ENCODE data around the gene SNAI3.
"Not testable (repeated sequence)": the region's sequence is repeated elsewhere in the genome, so short reads cannot be mapped to it uniquely, and the experiment has no call there.

Gene SNAI3

GRCh38 chr16:88690341-88691128, 4.2 kb upstream of the SNAI3 start:
- no peak for DNase-seq (ENCODE audit: low read depth)

- no peak for DNase-seq (ENCODE audit: low read depth)
These were observed 1.9 kb upstream of the SNAI3 start for GRCh38 chr16:88688013-88688778.

GRCh38 chr16:88687676-88688012, 1.3 kb upstream of the SNAI3 start:
- DNase-seq (ENCODE audit: low read depth): no peak

- no peak for DNase-seq (ENCODE audit: low read depth)
These were observed 908 bp upstream of the SNAI3 start for GRCh38 chr16:88687254-88687576.

GRCh38 chr16:88686062-88686438, 257 bp downstream of the SNAI3 start:
- DNase-seq (ENCODE audit: low read depth): no peak

- DNase-seq (ENCODE audit: low read depth): no peak
These were observed 898 bp downstream of the SNAI3 start for GRCh38 chr16:88685156-88686061.

- no peak for DNase-seq (ENCODE audit: low read depth)
These were observed 1.6 kb downstream of the SNAI3 start for GRCh38 chr16:88684569-88685155.

- DNase-seq (ENCODE audit: low read depth): no peak
These were observed 4.4 kb downstream of the SNAI3 start for GRCh38 chr16:88681709-88682451.

DNA sequence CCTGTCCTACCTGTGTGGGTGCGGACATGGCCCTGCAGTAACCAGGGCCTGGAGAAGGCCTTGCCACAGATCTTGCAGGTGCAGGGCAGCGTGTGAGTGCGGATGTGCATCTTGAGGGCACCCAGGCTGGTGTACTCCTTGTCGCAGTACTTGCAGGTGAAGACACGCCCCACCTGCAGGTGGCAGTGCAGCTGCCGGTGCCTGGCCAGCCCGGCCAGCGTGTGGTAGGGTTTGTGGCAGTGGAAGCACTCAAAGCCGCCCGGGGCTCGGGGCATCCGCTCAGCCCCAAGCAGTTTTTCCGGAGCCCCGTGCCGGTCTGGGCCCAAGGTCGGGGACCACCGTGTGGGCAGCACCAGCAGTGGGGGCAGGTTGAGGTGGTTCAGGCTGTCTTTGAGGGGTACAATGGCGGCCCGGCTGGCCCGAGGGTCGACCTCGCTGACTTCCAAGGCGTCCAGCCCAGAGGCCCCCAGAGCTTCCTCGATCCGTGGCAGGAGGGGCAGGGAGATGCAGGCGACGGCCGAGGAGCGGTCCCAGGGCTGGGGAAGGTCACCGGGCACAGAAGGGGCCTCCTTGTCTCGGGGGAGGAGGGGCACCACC, 5.1 kb downstream of the SNAI3 start:
- no peak for DNase-seq (ENCODE audit: low read depth)

DNA sequence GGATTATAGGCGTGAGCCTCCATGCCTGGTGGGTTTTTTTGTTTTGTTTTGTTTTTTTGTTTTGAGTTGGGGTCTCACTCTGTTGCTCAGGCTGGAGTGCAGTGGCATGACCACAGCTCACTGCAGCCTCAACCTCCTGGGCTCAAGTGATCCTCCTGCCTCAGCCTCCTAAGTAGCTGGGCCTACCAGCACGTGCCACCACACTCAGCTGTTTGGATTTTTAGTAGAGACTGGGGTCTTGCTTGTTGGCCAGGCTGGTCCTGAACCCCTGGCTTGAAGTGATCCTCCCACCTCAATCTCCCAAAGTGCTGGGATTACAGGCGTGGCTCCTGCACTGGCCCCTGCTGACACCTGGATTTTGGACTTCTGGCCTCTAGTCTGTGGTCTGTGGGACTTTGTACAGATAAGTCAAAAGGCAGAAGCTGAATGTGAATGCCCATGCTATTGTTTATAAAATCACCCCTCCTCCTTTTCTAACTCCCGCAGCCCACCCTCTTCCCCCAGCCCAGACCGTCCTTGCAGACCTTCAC, 5.7 kb downstream of the SNAI3 start:
- DNase-seq (ENCODE audit: low read depth): no peak

DNA sequence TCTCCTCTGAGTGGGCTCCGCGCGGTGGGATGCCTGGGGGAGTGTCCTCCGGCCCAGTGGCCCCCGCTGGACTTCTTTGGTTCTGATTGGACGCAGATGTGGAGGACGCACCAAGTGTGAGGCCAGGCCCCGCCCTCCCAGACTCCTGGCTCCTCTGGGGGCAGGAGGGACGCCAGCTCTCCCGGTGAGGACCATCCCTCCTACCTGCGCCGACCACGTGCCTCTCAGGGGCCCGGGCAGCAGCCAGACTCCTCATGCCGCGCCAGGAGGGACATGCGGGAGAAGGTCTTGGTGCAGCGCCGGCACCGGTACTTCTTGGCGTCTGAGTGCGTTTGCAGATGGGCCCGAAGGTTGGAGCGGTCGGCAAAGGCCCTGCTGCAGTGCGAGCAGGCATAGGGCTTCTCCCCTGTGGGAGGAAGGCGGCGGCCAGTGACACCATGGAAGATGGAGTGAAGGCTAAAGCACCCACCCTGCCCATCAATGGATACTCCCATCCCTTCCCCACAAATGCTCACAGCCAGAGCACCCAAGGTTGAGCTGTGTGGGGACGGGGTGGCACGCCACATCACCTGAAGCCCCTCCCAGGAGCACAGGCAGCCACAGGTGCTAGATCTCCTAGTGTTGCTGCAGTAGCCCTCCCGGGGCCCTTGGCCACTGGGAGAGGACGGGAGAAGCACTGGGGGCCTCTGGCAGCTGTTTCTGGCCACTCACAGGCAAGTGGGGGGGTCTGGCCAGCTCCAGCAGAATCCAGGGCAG, 7.9 kb downstream of the SNAI3 start:
- no peak for DNase-seq (ENCODE audit: low read depth)

DNA sequence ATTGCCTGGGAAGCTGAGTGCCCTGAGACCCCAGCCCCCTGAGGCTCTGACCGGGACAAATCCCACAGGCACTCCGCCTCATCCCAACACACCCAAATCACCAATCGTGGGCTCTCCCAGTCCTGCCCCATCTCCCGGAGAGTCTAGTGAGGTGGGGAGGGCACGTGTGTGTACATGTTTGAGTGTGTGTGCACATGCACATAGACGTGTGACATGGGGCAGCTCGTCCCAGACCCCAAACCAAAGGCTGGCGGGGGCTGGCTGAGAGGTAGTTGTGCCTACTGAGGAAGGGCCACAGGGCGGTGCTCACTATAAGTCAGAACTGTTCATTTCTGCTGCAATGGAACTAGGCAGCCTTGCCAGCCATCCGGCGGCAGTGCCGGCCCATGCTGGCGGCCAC, 8.6 kb downstream of the SNAI3 start:
- no peak for DNase-seq (ENCODE audit: low read depth)

- DNase-seq (ENCODE audit: low read depth): no peak
These were observed 9.6 kb downstream of the SNAI3 start for GRCh38 chr16:88676502-88677242.

DNA sequence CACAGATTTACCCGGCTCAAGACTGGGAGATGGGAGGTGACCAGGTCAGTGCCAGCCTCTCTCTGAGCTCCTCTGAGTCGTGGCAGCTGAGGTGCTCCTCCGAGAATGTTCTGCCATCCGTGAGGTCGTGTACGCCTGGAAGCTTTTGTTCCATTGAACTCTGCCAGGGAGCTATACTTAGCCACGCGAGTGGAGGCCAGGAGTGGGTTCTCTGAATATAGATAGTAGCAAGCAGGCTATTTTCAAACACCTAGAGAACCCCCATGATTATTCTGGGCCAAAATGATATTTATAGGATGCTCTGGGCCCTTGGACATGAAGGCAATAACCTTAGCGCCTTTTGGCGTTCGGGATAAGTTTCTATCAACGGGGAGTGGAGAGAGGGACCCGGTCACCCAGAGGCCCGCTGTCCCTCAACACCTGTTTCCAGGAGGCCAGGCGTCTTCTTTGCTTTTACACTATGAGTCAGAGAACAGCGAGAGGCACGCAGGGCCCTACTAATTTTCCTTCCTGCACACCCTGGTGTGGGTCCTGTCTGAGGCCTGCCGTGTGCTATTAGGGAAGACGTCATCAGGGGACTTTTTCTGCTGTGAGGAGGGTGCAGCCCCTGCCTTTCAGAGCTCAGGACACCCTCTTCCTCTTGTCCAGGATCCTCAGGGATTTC, 12.5 kb downstream of the SNAI3 start:
- no peak for DNase-seq (ENCODE audit: low read depth)

GRCh38 chr16:88672776-88673175, 13.5 kb downstream of the SNAI3 start:
- DNase-seq (ENCODE audit: low read depth): no peak

DNA sequence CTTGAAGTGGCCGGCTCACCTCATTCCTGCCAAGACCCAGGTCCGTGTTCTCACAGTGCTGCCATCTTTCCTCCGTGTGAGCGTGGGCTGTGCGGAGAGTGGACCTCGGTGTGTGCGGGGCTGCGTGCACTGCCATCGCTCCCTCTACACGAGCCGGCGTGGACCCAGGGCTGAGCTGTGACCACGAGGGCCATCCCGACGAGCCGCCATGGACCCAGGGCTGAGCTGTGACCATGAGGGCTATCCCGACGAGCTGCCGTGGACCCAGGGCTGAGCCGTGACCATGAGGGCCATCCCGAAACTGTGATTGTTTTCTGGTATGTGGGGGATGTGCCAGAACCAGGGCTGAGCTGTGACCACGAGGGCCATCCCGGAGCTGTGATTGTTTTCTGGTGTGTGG, 14.5 kb downstream of the SNAI3 start:
- no peak for DNase-seq (ENCODE audit: low read depth)

- DNase-seq (ENCODE audit: low read depth): no peak
These were observed 16.3 kb downstream of the SNAI3 start for GRCh38 chr16:88669980-88670379.

GRCh38 chr16:88669493-88669892, 16.8 kb downstream of the SNAI3 start:
- not testable (repeated sequence) for DNase-seq (ENCODE audit: low read depth)

DNA sequence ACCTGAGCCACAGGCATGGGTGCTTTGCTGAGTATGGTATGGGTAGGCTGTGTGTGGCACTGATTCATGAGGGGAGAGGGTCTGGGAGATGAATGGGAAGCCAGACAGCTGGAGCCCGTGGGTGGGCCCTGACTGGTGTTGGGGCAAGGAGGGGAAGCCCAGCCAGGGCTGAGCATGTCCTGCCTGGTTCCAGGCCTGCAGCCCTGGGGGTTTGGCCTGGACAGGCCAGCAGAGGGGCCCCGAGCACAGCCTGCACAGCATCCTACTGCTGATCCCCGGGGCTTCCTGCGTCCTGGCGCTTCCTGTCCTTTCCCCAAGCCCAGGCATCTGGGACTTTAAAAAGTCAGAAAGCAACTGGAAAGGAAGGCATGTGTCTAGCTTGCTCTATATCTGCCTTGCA, 18.8 kb downstream of the SNAI3 start:
- no peak for DNase-seq (ENCODE audit: low read depth)
